Measurements from ENCODE around the gene PHLDA3.

The PHLDA3 gene

DNA sequence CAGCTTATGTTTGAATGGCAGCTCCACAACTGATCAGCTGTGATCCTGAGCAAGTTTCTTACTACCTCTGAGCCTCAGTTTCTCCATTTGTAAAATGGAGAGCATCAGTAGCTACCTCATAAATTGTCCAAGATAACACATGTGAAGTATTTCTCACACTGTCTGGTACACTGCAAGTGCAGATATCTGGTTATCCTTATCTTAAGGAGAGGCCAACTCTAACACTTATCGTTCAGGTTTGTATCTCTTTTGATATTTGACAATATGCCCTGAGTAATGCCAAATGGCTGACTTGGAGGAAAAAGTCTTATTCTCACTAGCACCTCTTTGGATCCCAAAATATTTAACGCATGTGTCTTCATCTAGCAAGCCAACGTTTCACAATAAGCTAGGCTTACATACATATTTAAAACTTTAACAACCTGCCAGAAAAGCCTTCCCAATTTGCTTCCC lies 35.2 kb upstream of the PHLDA3 start:
- no peak overlapping the region for H3K4me3 ChIP-seq (ENCODE audit: low read length)
- DNase-seq (ENCODE audit: low read depth), result no peak
- TF ChIP-seq CTCF (conservative IDR thresholded peaks at IDR 0.05; ENCODE audit: low read depth, low read length), result no peak

GRCh38 chr1:201503397-201504176 lies 34.6 kb upstream of the PHLDA3 start:
- H3K4me3 ChIP-seq (ENCODE audit: low read length), result no peak overlapping the region
- peak; percentile 93 for DNase-seq (ENCODE audit: low read depth)
- TF ChIP-seq CTCF (conservative IDR thresholded peaks at IDR 0.05; ENCODE audit: low read depth, low read length), result no peak

DNA sequence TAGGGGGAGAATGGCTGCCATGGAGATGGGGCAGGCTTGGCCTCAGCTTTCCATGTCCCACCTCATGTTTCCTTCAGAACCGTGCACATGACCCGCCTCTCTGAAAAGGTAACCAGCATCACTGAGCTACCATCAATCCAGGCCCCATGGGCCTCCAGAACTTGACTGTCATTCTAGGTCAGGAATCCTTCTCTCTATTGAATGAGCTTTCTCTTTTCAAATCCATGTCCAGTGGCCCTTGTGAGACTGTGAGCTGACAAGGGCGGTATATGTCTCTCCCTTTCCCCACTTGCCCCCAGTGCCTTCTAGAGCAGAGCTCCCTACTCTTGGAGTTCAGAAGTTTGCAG lies 33.5 kb upstream of the PHLDA3 start:
- no peak for DNase-seq (ENCODE audit: low read depth)
- no peak for TF ChIP-seq CTCF (conservative IDR thresholded peaks at IDR 0.05; ENCODE audit: low read depth, low read length)

GRCh38 chr1:201501812-201502510 lies 33.0 kb upstream of the PHLDA3 start:
- H3K4me3 ChIP-seq (ENCODE audit: low read length), result no peak overlapping the region
- no peak for TF ChIP-seq CTCF (conservative IDR thresholded peaks at IDR 0.05; ENCODE audit: low read depth, low read length)
- no peak for DNase-seq (ENCODE audit: low read depth)

More for the DNA sequence above, 33.5 kb upstream of the PHLDA3 start:
- H3K4me3 ChIP-seq (ENCODE audit: low read length), result no peak overlapping the region

- no peak overlapping the region for H3K4me3 ChIP-seq (ENCODE audit: low read length)
- DNase-seq (ENCODE audit: low read depth), result no peak
- TF ChIP-seq CTCF (conservative IDR thresholded peaks at IDR 0.05; ENCODE audit: low read depth, low read length), result no peak
Observed at GRCh38 chr1:201501144-201501543, 32.2 kb upstream of the PHLDA3 start.

GRCh38 chr1:201500670-201501120 lies 31.7 kb upstream of the PHLDA3 start:
- H3K4me3 ChIP-seq (ENCODE audit: low read length), result no peak overlapping the region
- DNase-seq (ENCODE audit: low read depth), result no peak
- TF ChIP-seq CTCF (conservative IDR thresholded peaks at IDR 0.05; ENCODE audit: low read depth, low read length), result no peak

Measured in retinal pigment epithelial cell (primary cell).